Prostate gland (tissue), 2 donors: ENCODE results near the gene CFDP1.

Experiments
- CTCF ChIP-seq, 4 experiments: fragments of 200-600 bp in 2 of 4; fragments of 450-650 bp in 2 of 4; sonication (generic) in 2 of 4; IDR thresholded peaks; 1 replicate in 3 of 4; 2 replicates in 1 of 4; pipeline ENCODE4 v1.5.1; 2016 to 2019; ENCODE audit warnings: antibody characterized with exemption in 4 of 4, mild to moderate bottlenecking in 2 of 4, moderate library complexity in 2 of 4
- POLR2A ChIP-seq: fragments of 450-650 bp; IDR thresholded peaks from one replicate; pipeline ENCODE4 v1.6.1; 2016; ENCODE audit warnings: antibody characterized with exemption, mild to moderate bottlenecking
- POLR2AphosphoS5 ChIP-seq: sonication (generic); formaldehyde crosslinking; IDR thresholded peaks from one replicate; pipeline ENCODE4 v1.6.1; 2017; ENCODE audit warnings: antibody characterized with exemption

- TF ChIP-seq CTCF (IDR thresholded peaks at IDR 0.05): no peak
- TF ChIP-seq POLR2A: no peak
- no peak for TF ChIP-seq POLR2AphosphoS5
Observed at GRCh38 chr16:75320435-75320834, 112.9 kb downstream of the CFDP1 start.
